A673 (cell line): ENCODE results near the gene FAM114A1. TPM values are rescaled to one million over a fixed set of nuclear protein-coding genes. Genes with fewer than 3 reads are reported as not detected.

Experiments used
- BruUV-seq: library from RNA; stranded (reverse); fragments of 400-500 nt; replicated peaks from 2 replicates; lab custom pipeline; 2021; lab: Mats Ljungman, UMichigan
- CTCF ChIA-PET: fragments of 300-600 bp; sonication (Branson Sonifier 250); formaldehyde crosslinking; loops from one replicate; lab custom pipeline; 2022; ENCODE audit warnings: antibody characterized with exemption; lab: Charles Lee
- POLR2A ChIA-PET: fragments of 300-600 bp; sonication (Branson Sonifier 250); formaldehyde crosslinking; loops from one replicate; lab custom pipeline; 2022; ENCODE audit warnings: antibody characterized with exemption; ENCODE audit not compliant: low non-redundant PET; lab: Charles Lee
- DNase-seq: peaks from one replicate; pipeline ENCODE4 v3.0.0-alpha.2; 2015; ENCODE audit warnings: low spot score
- H3K27ac ChIP-seq: fragments of 200-600 bp; sonication (generic); 2 replicates; pipeline ENCODE4 v1.5.1; 2016; ENCODE audit warnings: mixed run types, low read depth, mild to moderate bottlenecking, mixed read lengths, antibody characterized with exemption, low read length; ENCODE audit not compliant: poor library complexity, severe bottlenecking
- H3K27me3 ChIP-seq: fragments of 200-600 bp; sonication (generic); replicated peaks from 2 replicates; pipeline ENCODE4 v1.6.1; 2017; ENCODE audit warnings: mixed run types, low read depth, mild to moderate bottlenecking, mixed read lengths, antibody characterized with exemption, low read length; ENCODE audit not compliant: insufficient read depth, poor library complexity
- H3K36me3 ChIP-seq: fragments of 200-600 bp; sonication (generic); 2 replicates; pipeline ENCODE4 v1.6.1; 2016; ENCODE audit warnings: mixed run types, mild to moderate bottlenecking, mixed read lengths, antibody characterized with exemption, low read length; ENCODE audit not compliant: insufficient read depth, poor library complexity, severe bottlenecking
- H3K4me1 ChIP-seq: fragments of 200-600 bp; sonication (generic); 2 replicates; pipeline ENCODE4 v1.6.1; 2017; ENCODE audit warnings: mixed run types, mild to moderate bottlenecking, mixed read lengths, antibody characterized with exemption, low read length; ENCODE audit not compliant: insufficient read depth, poor library complexity, severe bottlenecking
- H3K4me3 ChIP-seq: fragments of 200-600 bp; sonication (generic); 2 replicates; pipeline ENCODE4 v1.5.1; 2016; ENCODE audit warnings: low read depth, mixed run types, mild to moderate bottlenecking, mixed read lengths, low read length; ENCODE audit not compliant: poor library complexity, severe bottlenecking
- H3K9me3 ChIP-seq: fragments of 200-600 bp; sonication (generic); 2 replicates; pipeline ENCODE4 v1.6.1; 2016; ENCODE audit warnings: mixed run types, low read depth, mild to moderate bottlenecking, mixed read lengths, antibody characterized with exemption, low read length; ENCODE audit not compliant: poor library complexity, severe bottlenecking
- EZH2 ChIP-seq: fragments of 200-600 bp; sonication (generic); IDR thresholded peaks from 2 replicates; pipeline ENCODE4 v1.6.1; 2017; ENCODE audit warnings: borderline replicate concordance, low read depth, mild to moderate bottlenecking, mixed read lengths, antibody characterized with exemption, low read length; ENCODE audit not compliant: poor library complexity, severe bottlenecking
- intact Hi-C: fragments of 100-400 bp; cut with micrococcal nuclease; formaldehyde crosslinking; loops from one replicate; pipeline ENCODE4 v1.10.0; 2022; ENCODE audit not compliant: unreplicated experiment
- total RNA-seq: library from RNA; stranded (reverse); gene quantifications from 2 replicates; pipeline ENCODE4 v1.2.3, GENCODE V29; 2021
- TF ChIP-seq, protein P1 (sequence below): fragments of 300-800, 200-600 bp; sonication (generic); conservative IDR thresholded peaks from 2 replicates; pipeline ENCODE4 v1.5.1; 2017; ENCODE audit warnings: low read depth, mild to moderate bottlenecking, antibody characterized with exemption, low read length, moderate library complexity, mixed read lengths

FAM114A1 gene
- total RNA-seq, 1 experiment from 2014 or later = 4.2 TPM

DNA sequence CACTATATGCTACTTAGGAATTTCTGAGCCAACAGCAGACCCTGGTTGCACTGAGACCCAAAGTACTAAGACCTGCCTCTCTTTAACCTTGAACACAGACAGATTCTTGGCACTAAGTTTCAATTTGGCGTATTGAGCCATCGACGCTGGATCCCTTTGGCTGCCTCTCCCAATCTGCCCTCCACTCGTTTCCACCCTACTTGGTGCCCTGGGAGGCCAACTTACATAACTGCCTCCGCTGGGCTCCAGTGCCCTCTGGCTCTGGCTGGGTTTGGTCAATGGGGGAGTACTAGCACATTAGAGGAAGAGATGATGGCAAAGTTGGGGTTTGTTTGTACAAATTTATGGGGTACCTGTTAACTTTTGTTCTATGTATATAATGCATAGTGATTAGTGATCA, 101.1 kb downstream of the FAM114A1 start:
- BruUV-seq = no TSS peak
- TF ChIP-seq, protein P1, sequence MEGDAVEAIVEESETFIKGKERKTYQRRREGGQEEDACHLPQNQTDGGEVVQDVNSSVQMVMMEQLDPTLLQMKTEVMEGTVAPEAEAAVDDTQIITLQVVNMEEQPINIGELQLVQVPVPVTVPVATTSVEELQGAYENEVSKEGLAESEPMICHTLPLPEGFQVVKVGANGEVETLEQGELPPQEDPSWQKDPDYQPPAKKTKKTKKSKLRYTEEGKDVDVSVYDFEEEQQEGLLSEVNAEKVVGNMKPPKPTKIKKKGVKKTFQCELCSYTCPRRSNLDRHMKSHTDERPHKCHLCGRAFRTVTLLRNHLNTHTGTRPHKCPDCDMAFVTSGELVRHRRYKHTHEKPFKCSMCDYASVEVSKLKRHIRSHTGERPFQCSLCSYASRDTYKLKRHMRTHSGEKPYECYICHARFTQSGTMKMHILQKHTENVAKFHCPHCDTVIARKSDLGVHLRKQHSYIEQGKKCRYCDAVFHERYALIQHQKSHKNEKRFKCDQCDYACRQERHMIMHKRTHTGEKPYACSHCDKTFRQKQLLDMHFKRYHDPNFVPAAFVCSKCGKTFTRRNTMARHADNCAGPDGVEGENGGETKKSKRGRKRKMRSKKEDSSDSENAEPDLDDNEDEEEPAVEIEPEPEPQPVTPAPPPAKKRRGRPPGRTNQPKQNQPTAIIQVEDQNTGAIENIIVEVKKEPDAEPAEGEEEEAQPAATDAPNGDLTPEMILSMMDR = no peak
- no peak for TF ChIP-seq EZH2
- intact Hi-C loops = no loop called here
- no peak for DNase-seq
- ChIA-PET CTCF (no interaction called here), POLR2A (no interaction called here)
- Histone ChIP-seq H3K36me3 (no peaks in the 10 kb centered on the region), H3K27ac (no peak overlapping the region), H3K27me3 (no peaks in the 10 kb centered on the region), H3K4me3 (no peak overlapping the region), H3K4me1 (no peaks in the 10 kb centered on the region), H3K9me3 (no peaks in the 10 kb centered on the region)

DNA sequence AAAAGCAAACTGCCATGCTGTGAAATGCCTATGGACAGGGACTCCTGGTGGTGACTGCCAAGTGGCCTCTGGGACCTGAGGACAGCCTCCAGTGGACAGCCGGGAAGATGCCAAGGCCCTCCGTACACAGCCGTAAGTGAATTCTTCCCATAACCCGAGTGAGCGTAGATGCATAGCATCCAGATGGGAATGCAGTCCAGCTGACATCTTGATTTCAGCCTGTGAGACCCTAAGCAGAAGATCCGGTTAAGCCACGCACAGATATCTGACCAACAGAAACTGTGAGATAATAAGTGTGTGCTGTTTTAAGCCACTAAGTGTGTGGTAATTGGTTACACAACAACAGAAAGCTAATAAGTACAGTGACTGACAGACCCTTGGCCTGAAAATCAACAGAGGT, 108.7 kb downstream of the FAM114A1 start:
- Histone ChIP-seq H3K4me3 (no peak overlapping the region), H3K9me3 (no peaks in the 10 kb centered on the region), H3K27me3 (no peaks in the 10 kb centered on the region), H3K27ac (no peak overlapping the region), H3K4me1 (no peaks in the 10 kb centered on the region), H3K36me3 (no peaks in the 10 kb centered on the region)
- POLR2A ChIA-PET = no interaction called here
- CTCF ChIA-PET = no interaction called here
- no TSS peak for BruUV-seq
- no peak for DNase-seq
- TF ChIP-seq, protein P1 = no peak
- TF ChIP-seq EZH2 = no peak
- intact Hi-C loops = no loop called here

DNA sequence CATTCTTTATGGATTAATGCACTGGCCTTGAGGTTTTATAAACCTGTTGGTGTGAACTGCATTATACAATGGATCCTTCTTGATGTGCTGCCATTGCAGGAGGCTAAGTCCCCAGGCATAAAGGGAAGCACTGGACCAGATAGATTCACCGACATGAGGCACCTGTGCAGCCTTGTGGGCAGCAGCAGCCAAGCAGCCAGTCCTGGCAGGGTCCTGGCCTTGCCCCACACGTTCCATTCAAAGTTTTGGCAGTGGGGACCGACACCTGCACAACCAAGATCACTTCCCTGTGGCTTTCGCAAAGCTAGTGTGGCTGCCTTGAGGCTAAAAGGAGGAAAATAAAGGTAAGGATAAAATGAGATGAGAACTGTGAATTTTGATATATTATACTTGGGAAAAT, 111.5 kb downstream of the FAM114A1 start:
- BruUV-seq = no TSS peak
- no peak overlapping the region for H3K27ac ChIP-seq
- H3K9me3 ChIP-seq = no peaks in the 10 kb centered on the region
- ChIA-PET CTCF (no interaction called here), POLR2A (no interaction called here)
- intact Hi-C loops = no loop called here
- TF ChIP-seq, protein P1 = no peak
- no peak for TF ChIP-seq EZH2
- H3K27me3 ChIP-seq = no peaks in the 10 kb centered on the region
- H3K36me3 ChIP-seq = no peaks in the 10 kb centered on the region
- no peak overlapping the region for H3K4me3 ChIP-seq
- DNase-seq = no peak
- peaks cover 9% of the 10 kb centered on the region for H3K4me1 ChIP-seq
